ENCODE measurements around the gene HOOK2. TPM values are rescaled to one million over a fixed set of nuclear protein-coding genes. Genes with fewer than 3 reads are reported as not detected.

HOOK2 gene
- polyA plus RNA-seq, 3 donors, result 0.55 to 28.6 (median 1.1) TPM

- peak overlapping the region; percentile 99 for H3K4me2 ChIP-seq (replicated peaks; ENCODE audit: extremely low read depth, low read length, poor library complexity, severe bottlenecking)
- H4K20me1 ChIP-seq (ENCODE audit: insufficient read depth, low read length), result peaks cover 46% of the 10 kb centered on the region
- peaks cover 0 to 4% (median 1%) of the 10 kb centered on the region in 3 donors for H3K27me3 Mint-ChIP-seq (ENCODE audit: low read depth in 3 of 3)
- peak overlapping the region; percentile 86 to 100 (median 100) for H3K4me3 ChIP-seq (replicated peaks in 1 of 3; ENCODE audit: low read depth in 2 of 3, low read length in 3 of 3)
- peaks cover 42 to 44% of the 10 kb centered on the region in 2 donors for H3K4me1 ChIP-seq (ENCODE audit: control insufficient read depth in 1 of 2, insufficient read depth in 2 of 2, low read length in 2 of 2)
- no peak overlapping the region for H2AFZ ChIP-seq (ENCODE audit: insufficient read depth, low read depth, low read length, poor library complexity, severe bottlenecking)
- H3K4me1 Mint-ChIP-seq, result peaks cover 33% of the 10 kb centered on the region
- intact Hi-C loops (cut with micrococcal nuclease), result loop anchor here (2.0 to 10.0 kb wide), 5 partner anchors 15 to 359 kb away; partner anchors contain the start of genes CALR (in 1 of the 2), IER2 (in 1 of the 2), MAN2B1 (in 1 of the 2) and STX10 (in 1 of the 2)
- peak; percentile 93 to 95 (median 95) for DNase-seq
- peak overlapping the region; percentile 94 to 98 for H3K4me3 Mint-ChIP-seq
- peaks cover 0 to 9% (median 0%) of the 10 kb centered on the region in 7 donors for H3K9me3 Mint-ChIP-seq
- H3K9me3 ChIP-seq (replicated peaks in 1 of 2; ENCODE audit: control insufficient read depth in 1 of 2, insufficient read depth in 1 of 2, low read length in 2 of 2), result no peaks in the 10 kb centered on the region
- H3K36me3 ChIP-seq (replicated peaks in 1 of 2; ENCODE audit: control insufficient read depth in 1 of 2, insufficient read depth in 2 of 2, low read length in 2 of 2), result no peaks in the 10 kb centered on the region
- no peak for TF ChIP-seq CTCF (IDR thresholded peaks at IDR 0.05)
- no peaks in the 10 kb centered on the region for H3K27me3 ChIP-seq (ENCODE audit: control insufficient read depth in 2 of 2, insufficient read depth in 2 of 2, low read length in 2 of 2)
- H3K27ac Mint-ChIP-seq, result peak overlapping the region; percentile 98 to 100 (median 100)
- peaks cover 57% of the 10 kb centered on the region for H3K79me2 ChIP-seq (ENCODE audit: insufficient read depth, low read length)
- peak overlapping the region; percentile 100 for H3K9ac ChIP-seq (ENCODE audit: insufficient read depth, low read length, poor library complexity, severe bottlenecking)
- peaks cover 2 to 15% of the 10 kb centered on the region in 2 donors for H3K36me3 Mint-ChIP-seq
- WGBS (ENCODE audit: insufficient coverage), result 0% methylated on average over 60 of the region's 81 CpGs
- H3K27ac ChIP-seq (ENCODE audit: low read depth in 1 of 2, low read length in 2 of 2), result peak overlapping the region; percentile 95 to 100
Observed at GRCh38 chr19:12793290-12794195, 18.2 kb upstream of the HOOK2 start.

- no peak for DNase-seq
- Mint-ChIP-seq H3K27ac (peak overlapping the region; percentile 98 to 100 (median 100)), H3K4me1 (peaks cover 40% of the 10 kb centered on the region), H3K9me3 (peaks cover 0 to 9% (median 0%) of the 10 kb centered on the region in 7 donors), H3K4me3 (peak overlapping the region; percentile 94 to 98), H3K36me3 (peaks cover 2 to 14% of the 10 kb centered on the region in 2 donors), H3K27me3 (ENCODE audit: low read depth in 3 of 3) (peaks cover 0 to 4% (median 1%) of the 10 kb centered on the region in 3 donors)
- intact Hi-C loops (cut with micrococcal nuclease), result loop anchor here (5.0 to 10.0 kb wide), 4 partner anchors 126 to 359 kb away; partner anchors contain the start of genes CALR (in 1 of the 2), IER2 (in 1 of the 2), MAN2B1 (in 1 of the 2) and STX10 (in 1 of the 2)
- Histone ChIP-seq H3K36me3 (replicated peaks in 1 of 2; ENCODE audit: control insufficient read depth in 1 of 2, insufficient read depth in 2 of 2, low read length in 2 of 2) (no peaks in the 10 kb centered on the region), H3K27ac (ENCODE audit: low read depth in 1 of 2, low read length in 2 of 2) (peak overlapping the region; percentile 95 to 100), H2AFZ (ENCODE audit: insufficient read depth, low read depth, low read length, poor library complexity, severe bottlenecking) (no peak overlapping the region), H3K9me3 (replicated peaks in 1 of 2; ENCODE audit: control insufficient read depth in 1 of 2, insufficient read depth in 1 of 2, low read length in 2 of 2) (no peaks in the 10 kb centered on the region), H4K20me1 (ENCODE audit: insufficient read depth, low read length) (peaks cover 46% of the 10 kb centered on the region), H3K4me3 (replicated peaks in 1 of 3; ENCODE audit: low read depth in 2 of 3, low read length in 3 of 3) (peak overlapping the region; percentile 86 to 100 (median 100)), H3K4me2 (replicated peaks; ENCODE audit: extremely low read depth, low read length, poor library complexity, severe bottlenecking) (peak overlapping the region; percentile 99), H3K4me1 (ENCODE audit: control insufficient read depth in 1 of 2, insufficient read depth in 2 of 2, low read length in 2 of 2) (peaks cover 49 to 51% of the 10 kb centered on the region in 2 donors), H3K9ac (ENCODE audit: insufficient read depth, low read length, poor library complexity, severe bottlenecking) (peak overlapping the region; percentile 100), H3K79me2 (ENCODE audit: insufficient read depth, low read length) (peaks cover 64% of the 10 kb centered on the region), H3K27me3 (ENCODE audit: control insufficient read depth in 2 of 2, insufficient read depth in 2 of 2, low read length in 2 of 2) (no peaks in the 10 kb centered on the region)
- 3% methylated on average over 6 of the region's 22 CpGs for WGBS (ENCODE audit: insufficient coverage)
- no peak for TF ChIP-seq CTCF (IDR thresholded peaks at IDR 0.05)
Observed at GRCh38 chr19:12792853-12793289, 17.5 kb upstream of the HOOK2 start.

Data from CD14-positive monocyte (primary cell).